Nephron progenitor cell (in vitro differentiated cells): Measurements from ENCODE around the gene CST1.
"Not testable (repeated sequence)": the region's sequence is repeated elsewhere in the genome, so short reads cannot be mapped to it uniquely, and the experiment has no call there.

ENCODE experiments used
- DNase-seq: peaks from one replicate; pipeline ENCODE4 v3.0.0; 2021
- H3K27ac Mint-ChIP-seq: 2 replicates; pipeline ENCODE4 v1.8.0; 2021; ENCODE audit warnings: mild to moderate bottlenecking, moderate library complexity, mixed read lengths
- H3K27me3 Mint-ChIP-seq: 2 replicates; pipeline ENCODE4 v1.8.0; 2021; ENCODE audit warnings: mild to moderate bottlenecking, low read depth, mixed read lengths; ENCODE audit not compliant: poor library complexity
- H3K36me3 Mint-ChIP-seq: 2 replicates; pipeline ENCODE4 v1.8.0; 2021; ENCODE audit warnings: low read depth, mixed read lengths
- H3K4me1 Mint-ChIP-seq: 2 replicates; pipeline ENCODE4 v1.8.0; 2021; ENCODE audit warnings: mixed read lengths
- H3K4me3 Mint-ChIP-seq: 2 replicates; pipeline ENCODE4 v1.8.0; 2021; ENCODE audit warnings: mild to moderate bottlenecking, moderate library complexity, mixed read lengths
- H3K9me3 Mint-ChIP-seq: 2 replicates; pipeline ENCODE4 v1.8.0; 2021; ENCODE audit warnings: mild to moderate bottlenecking, moderate library complexity, mixed read lengths
- CTCF ChIP-seq: fragments of 200-600 bp; sonication (generic); IDR thresholded peaks from 2 replicates; pipeline ENCODE4 v1.5.0; 2021; ENCODE audit warnings: antibody characterized with exemption

The CST1 gene

GRCh38 chr20:23752019-23752418 is 1.3 kb upstream of the CST1 start:
- Mint-ChIP-seq H3K9me3 (no peaks in the 10 kb centered on the region), H3K36me3 (no peaks in the 10 kb centered on the region), H3K27me3 (peaks cover 3% of the 10 kb centered on the region), H3K4me1 (peaks cover 73% of the 10 kb centered on the region), H3K4me3 (no peak overlapping the region), H3K27ac (no peak overlapping the region)
- TF ChIP-seq CTCF = no peak
- no peak for DNase-seq

GRCh38 chr20:23749746-23750145 is 989 bp downstream of the CST1 start:
- TF ChIP-seq CTCF = no peak
- Mint-ChIP-seq H3K4me3 (no peak overlapping the region), H3K27ac (no peak overlapping the region), H3K36me3 (no peaks in the 10 kb centered on the region), H3K27me3 (peaks cover 4% of the 10 kb centered on the region), H3K4me1 (peaks cover 53% of the 10 kb centered on the region), H3K9me3 (no peaks in the 10 kb centered on the region)
- no peak for DNase-seq

GRCh38 chr20:23748975-23749374 is 1.8 kb downstream of the CST1 start:
- H3K27ac Mint-ChIP-seq = not testable (repeated sequence)

GRCh38 chr20:23747551-23747950 is 3.2 kb downstream of the CST1 start:
- H3K36me3 Mint-ChIP-seq, DNase-seq, H3K4me3 Mint-ChIP-seq, H3K27ac Mint-ChIP-seq, H3K9me3 Mint-ChIP-seq, H3K27me3 Mint-ChIP-seq: not testable (repeated sequence)
- H3K4me1 Mint-ChIP-seq = peaks cover 35% of the 10 kb centered on the region

More at GRCh38 chr20:23748975-23749374, 1.8 kb downstream of the CST1 start:
- not testable (repeated sequence) for H3K27me3 Mint-ChIP-seq, H3K36me3 Mint-ChIP-seq, DNase-seq, H3K4me3 Mint-ChIP-seq, H3K9me3 Mint-ChIP-seq
- peaks cover 45% of the 10 kb centered on the region for H3K4me1 Mint-ChIP-seq

- H3K27me3 Mint-ChIP-seq, DNase-seq, H3K9me3 Mint-ChIP-seq, H3K36me3 Mint-ChIP-seq, H3K27ac Mint-ChIP-seq, H3K4me3 Mint-ChIP-seq: not testable (repeated sequence)
- H3K4me1 Mint-ChIP-seq = peaks cover 35% of the 10 kb centered on the region
Measured at GRCh38 chr20:23747092-23747491, 3.6 kb downstream of the CST1 start.

- H3K27me3 Mint-ChIP-seq = peaks cover 5% of the 10 kb centered on the region
- no peak for DNase-seq
- H3K27ac Mint-ChIP-seq = no peak overlapping the region
- H3K36me3 Mint-ChIP-seq = no peaks in the 10 kb centered on the region
- peaks cover 35% of the 10 kb centered on the region for H3K4me1 Mint-ChIP-seq
- no peak for TF ChIP-seq CTCF
- H3K4me3 Mint-ChIP-seq = no peak overlapping the region
- H3K9me3 Mint-ChIP-seq = no peaks in the 10 kb centered on the region
Measured at GRCh38 chr20:23746321-23746720, 4.4 kb downstream of the CST1 start.

- H3K4me1 Mint-ChIP-seq = peaks cover 30% of the 10 kb centered on the region
- peaks cover 11% of the 10 kb centered on the region for H3K27me3 Mint-ChIP-seq
- no peak for TF ChIP-seq CTCF
- H3K4me3 Mint-ChIP-seq = no peak overlapping the region
- no peaks in the 10 kb centered on the region for H3K36me3 Mint-ChIP-seq
- H3K27ac Mint-ChIP-seq = no peak overlapping the region
- no peak for DNase-seq
- H3K9me3 Mint-ChIP-seq = no peaks in the 10 kb centered on the region
Measured at GRCh38 chr20:23745247-23745646, 5.5 kb downstream of the CST1 start.
